A549 (cell line): ENCODE data around the gene ZBTB8A.

ENCODE experiments used
- CTCF ChIP-seq: fragments of >200 bp; sonication (Bioruptor Twin); formaldehyde crosslinking; IDR thresholded peaks from 3 replicates; pipeline ENCODE4 v1.5.1; 2016
- HDAC2 ChIP-seq: fragments of 200-600 bp; sonication (generic); IDR thresholded peaks from 2 replicates; pipeline ENCODE4 v1.6.1; 2016
- POLR2A ChIP-seq: IDR thresholded peaks from 2 replicates; pipeline ENCODE4 v1.6.1; 2012; ENCODE audit warnings: mild to moderate bottlenecking, low read length
- RFX5 ChIP-seq: fragments of 450-650 bp; IDR thresholded peaks from 2 replicates; pipeline ENCODE4 v1.7.1; 2014; ENCODE audit warnings: antibody characterized with exemption, mild to moderate bottlenecking, moderate library complexity
- TF ChIP-seq, protein P1 (sequence below): fragments of 250-450 bp; sonication (Bioruptor Pico); IDR thresholded peaks from 2 replicates; pipeline ENCODE4 v1.5.0; 2021; ENCODE audit warnings: mild to moderate bottlenecking, moderate library complexity, borderline replicate concordance
- TF ChIP-seq, protein P2 (sequence below): IDR thresholded peaks from 2 replicates; pipeline ENCODE4 v1.6.1; 2012

DNA sequence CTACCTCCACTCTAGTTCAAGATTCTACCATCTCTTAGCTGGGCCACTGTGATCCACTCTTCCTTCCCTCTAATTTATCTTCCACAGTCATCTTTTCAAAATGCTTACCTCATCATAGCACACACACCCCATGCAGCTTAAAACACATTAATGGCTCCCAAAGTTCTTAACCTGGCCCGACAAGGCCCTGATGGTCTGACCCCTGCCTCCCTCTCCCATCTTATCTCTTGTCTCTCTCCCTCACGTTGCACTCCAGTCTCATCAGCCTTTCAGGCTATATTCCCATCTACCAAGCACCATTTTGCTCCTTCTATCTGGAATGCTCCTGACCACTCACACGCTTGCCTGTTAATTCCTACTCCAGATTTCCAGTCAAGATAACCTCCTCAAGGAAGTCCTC is 2.5 kb upstream of the ZBTB8A start:
- TF ChIP-seq RFX5 (no peak), CTCF (no peak), POLR2A (no peak), HDAC2 (no peak)
- TF ChIP-seq, protein P1, sequence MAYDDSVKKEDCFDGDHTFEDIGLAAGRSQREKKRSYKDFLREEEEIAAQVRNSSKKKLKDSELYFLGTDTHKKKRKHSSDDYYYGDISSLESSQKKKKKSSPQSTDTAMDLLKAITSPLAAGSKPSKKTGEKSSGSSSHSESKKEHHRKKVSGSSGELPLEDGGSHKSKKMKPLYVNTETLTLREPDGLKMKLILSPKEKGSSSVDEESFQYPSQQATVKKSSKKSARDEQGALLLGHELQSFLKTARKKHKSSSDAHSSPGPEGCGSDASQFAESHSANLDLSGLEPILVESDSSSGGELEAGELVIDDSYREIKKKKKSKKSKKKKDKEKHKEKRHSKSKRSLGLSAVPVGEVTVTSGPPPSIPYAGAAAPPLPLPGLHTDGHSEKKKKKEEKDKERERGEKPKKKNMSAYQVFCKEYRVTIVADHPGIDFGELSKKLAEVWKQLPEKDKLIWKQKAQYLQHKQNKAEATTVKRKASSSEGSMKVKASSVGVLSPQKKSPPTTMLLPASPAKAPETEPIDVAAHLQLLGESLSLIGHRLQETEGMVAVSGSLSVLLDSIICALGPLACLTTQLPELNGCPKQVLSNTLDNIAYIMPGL (CRISPR knock-in tag), result no peak
- TF ChIP-seq, protein P2, sequence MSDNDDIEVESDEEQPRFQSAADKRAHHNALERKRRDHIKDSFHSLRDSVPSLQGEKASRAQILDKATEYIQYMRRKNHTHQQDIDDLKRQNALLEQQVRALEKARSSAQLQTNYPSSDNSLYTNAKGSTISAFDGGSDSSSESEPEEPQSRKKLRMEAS, result no peak
